ENCODE data around the gene VRTN.
A peak's percentile ranks its signal among the peaks of the same experiment; 100 is the strongest.

Gene VRTN

DNA sequence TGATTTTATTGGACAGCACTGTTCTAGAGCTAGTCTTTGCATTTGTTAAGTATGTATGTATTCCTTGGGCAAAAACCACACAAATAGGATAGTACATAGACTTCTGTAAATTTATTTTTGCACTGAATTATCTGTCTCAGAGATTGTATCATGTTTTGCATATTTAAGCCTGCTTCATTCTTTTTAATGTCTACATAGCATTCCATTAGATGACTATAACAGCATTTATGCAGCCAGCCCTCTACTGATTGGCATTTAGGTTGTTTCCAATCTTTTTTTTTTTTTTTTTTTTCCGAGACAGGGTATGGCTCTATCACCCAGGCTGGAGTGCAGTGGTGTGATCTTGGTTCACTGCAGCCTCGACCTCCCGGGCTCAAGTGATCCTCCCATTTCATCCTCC, 43.2 kb downstream of the VRTN start:
- ChIA-PET POLR2A (interaction anchor here (0.6 kb wide), 1 partner anchor 44 kb away, joined by 3 read pairs; no protein-coding TSS in a partner anchor), CTCF (no interaction called here)
- Histone ChIP-seq H3K9me3 (ENCODE audit: control extremely low read depth in 1 of 5, control insufficient read depth in 4 of 5, insufficient read depth in 2 of 5, low read depth in 1 of 5, low read length in 4 of 5) (no peaks in the 10 kb centered on the region), H3K36me3 (ENCODE audit: control insufficient read depth in 4 of 4, insufficient read depth in 4 of 4, low read length in 3 of 4) (no peaks in the 10 kb centered on the region), H3K4me3 (ENCODE audit: control insufficient read depth in 1 of 7, extremely low read depth in 1 of 7, insufficient read depth in 4 of 7, low read depth in 2 of 7, low read length in 6 of 7) (no peak overlapping the region), H3K27ac (ENCODE audit: insufficient read depth in 1 of 2, low read depth in 1 of 2, low read length in 2 of 2, poor library complexity in 1 of 2, severe bottlenecking in 2 of 2) (no peak overlapping the region), H3K4me1 (ENCODE audit: control extremely low read depth in 1 of 4, control insufficient read depth in 4 of 4, insufficient read depth in 4 of 4, low read length in 3 of 4) (no peaks in the 10 kb centered on the region), H3K27me3 (replicated peaks in 2 of 5; ENCODE audit: control insufficient read depth in 4 of 5, insufficient read depth in 5 of 5, low read length in 4 of 5) (peaks cover 0 to 7% (median 0%) of the 10 kb centered on the region in 5 experiments)
- WGBS (ENCODE audit: insufficient coverage): 100% methylated on average over 3 of the region's 3 CpGs
- no peak for DNase-seq

DNA sequence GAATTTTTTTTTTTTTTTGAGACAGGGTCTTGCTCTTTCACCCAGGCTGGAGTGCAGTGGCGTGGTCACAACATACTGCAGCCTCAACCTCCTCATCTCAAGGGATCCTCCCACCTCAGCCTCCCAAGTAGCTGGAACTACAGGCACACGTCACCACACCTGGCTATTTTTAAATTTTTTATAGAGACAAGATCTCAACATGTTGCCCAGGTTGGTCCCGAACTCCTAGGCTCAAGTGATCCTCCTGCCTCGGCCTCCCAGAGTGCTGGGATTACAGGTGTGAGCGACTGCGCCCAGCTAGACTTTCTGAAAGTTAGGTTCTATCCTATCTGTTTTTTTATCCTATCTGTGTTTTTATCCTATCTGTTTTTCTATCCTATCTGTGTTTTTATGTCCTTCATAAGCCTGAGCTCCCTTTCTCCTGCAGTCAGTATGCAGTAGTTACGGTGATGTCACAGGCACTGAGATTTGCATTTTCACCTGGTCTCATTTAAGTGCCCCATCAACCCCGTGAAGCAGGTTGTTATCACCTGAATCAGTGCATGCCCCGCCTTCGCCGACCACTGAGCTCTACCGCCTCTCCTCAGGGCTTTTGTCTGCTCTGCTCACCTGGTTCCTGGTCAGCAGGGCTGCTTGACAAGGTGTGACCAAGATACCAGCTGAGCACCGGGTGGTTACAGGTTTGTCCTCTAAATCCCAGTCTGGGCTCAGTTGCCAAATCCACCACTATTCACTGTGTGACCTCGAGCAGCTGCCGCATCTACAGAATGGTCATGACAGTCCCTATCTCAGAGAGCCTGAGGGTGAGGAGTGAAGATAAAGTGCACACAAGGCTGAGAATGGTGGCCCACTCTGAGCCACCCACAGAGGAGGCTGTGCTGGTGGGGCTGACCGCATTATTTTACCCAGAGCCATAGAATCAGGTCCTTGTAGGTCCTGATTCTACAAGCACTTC, 44.6 kb downstream of the VRTN start:
- H3K36me3 ChIP-seq (ENCODE audit: control insufficient read depth in 4 of 4, insufficient read depth in 4 of 4, low read length in 3 of 4): no peaks in the 10 kb centered on the region
- CTCF ChIA-PET: interaction anchor here (0.6 to 1.2 kb wide), 3 partner anchors 68 to 1011 kb away, joined by 3 read pairs; no protein-coding TSS in a partner anchor
- H3K9me3 ChIP-seq (ENCODE audit: control extremely low read depth in 1 of 5, control insufficient read depth in 4 of 5, insufficient read depth in 2 of 5, low read depth in 1 of 5, low read length in 4 of 5): no peaks in the 10 kb centered on the region
- H3K27ac ChIP-seq (ENCODE audit: insufficient read depth in 1 of 2, low read depth in 1 of 2, low read length in 2 of 2, poor library complexity in 1 of 2, severe bottlenecking in 2 of 2): no peak overlapping the region
- no peak for DNase-seq
- H3K27me3 ChIP-seq (replicated peaks in 2 of 5; ENCODE audit: control insufficient read depth in 4 of 5, insufficient read depth in 5 of 5, low read length in 4 of 5): peaks cover 0 to 11% (median 0%) of the 10 kb centered on the region in 5 experiments
- POLR2A ChIA-PET: no interaction called here
- H3K4me1 ChIP-seq (ENCODE audit: control extremely low read depth in 1 of 4, control insufficient read depth in 4 of 4, insufficient read depth in 4 of 4, low read length in 3 of 4): no peaks in the 10 kb centered on the region
- H3K4me3 ChIP-seq (ENCODE audit: control insufficient read depth in 1 of 7, extremely low read depth in 1 of 7, insufficient read depth in 4 of 7, low read depth in 2 of 7, low read length in 6 of 7): no peak overlapping the region
- 95% methylated on average over 16 of the region's 16 CpGs for WGBS (ENCODE audit: insufficient coverage)

DNA sequence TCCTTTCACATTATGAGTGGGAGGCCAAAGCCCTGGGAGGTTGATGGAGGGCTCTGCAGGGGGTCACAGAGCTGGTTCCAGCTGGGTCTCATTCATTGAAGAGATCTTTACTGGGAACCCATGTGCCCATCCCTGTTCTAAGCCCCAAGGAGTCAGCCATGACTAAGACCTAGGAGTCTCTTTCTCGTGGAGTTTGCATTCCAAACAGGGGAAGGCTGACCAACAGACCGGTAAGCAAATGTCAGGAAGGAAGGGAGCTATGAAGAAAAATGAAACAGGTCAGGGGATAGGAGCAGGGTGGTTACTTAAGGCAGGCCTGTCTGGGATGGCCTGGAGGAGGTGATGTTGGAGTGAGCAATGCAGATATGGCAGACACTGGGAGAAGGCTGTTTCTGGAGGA, 46.3 kb downstream of the VRTN start:
- no peaks in the 10 kb centered on the region for H3K4me1 ChIP-seq (ENCODE audit: control extremely low read depth in 1 of 4, control insufficient read depth in 4 of 4, insufficient read depth in 4 of 4, low read length in 3 of 4)
- no peaks in the 10 kb centered on the region for H3K36me3 ChIP-seq (ENCODE audit: control insufficient read depth in 4 of 4, insufficient read depth in 4 of 4, low read length in 3 of 4)
- H3K9me3 ChIP-seq (ENCODE audit: control extremely low read depth in 1 of 5, control insufficient read depth in 4 of 5, insufficient read depth in 2 of 5, low read depth in 1 of 5, low read length in 4 of 5): no peaks in the 10 kb centered on the region
- peaks cover 0 to 11% (median 0%) of the 10 kb centered on the region in 5 experiments for H3K27me3 ChIP-seq (replicated peaks in 2 of 5; ENCODE audit: control insufficient read depth in 4 of 5, insufficient read depth in 5 of 5, low read length in 4 of 5)
- WGBS (ENCODE audit: insufficient coverage): 95% methylated on average over 2 of the region's 2 CpGs
- H3K27ac ChIP-seq (ENCODE audit: insufficient read depth in 1 of 2, low read depth in 1 of 2, low read length in 2 of 2, poor library complexity in 1 of 2, severe bottlenecking in 2 of 2): no peak overlapping the region
- no peak for DNase-seq
- POLR2A ChIA-PET: no interaction called here
- H3K4me3 ChIP-seq (ENCODE audit: control insufficient read depth in 1 of 7, extremely low read depth in 1 of 7, insufficient read depth in 4 of 7, low read depth in 2 of 7, low read length in 6 of 7): no peak overlapping the region
- CTCF ChIA-PET: no interaction called here

DNA sequence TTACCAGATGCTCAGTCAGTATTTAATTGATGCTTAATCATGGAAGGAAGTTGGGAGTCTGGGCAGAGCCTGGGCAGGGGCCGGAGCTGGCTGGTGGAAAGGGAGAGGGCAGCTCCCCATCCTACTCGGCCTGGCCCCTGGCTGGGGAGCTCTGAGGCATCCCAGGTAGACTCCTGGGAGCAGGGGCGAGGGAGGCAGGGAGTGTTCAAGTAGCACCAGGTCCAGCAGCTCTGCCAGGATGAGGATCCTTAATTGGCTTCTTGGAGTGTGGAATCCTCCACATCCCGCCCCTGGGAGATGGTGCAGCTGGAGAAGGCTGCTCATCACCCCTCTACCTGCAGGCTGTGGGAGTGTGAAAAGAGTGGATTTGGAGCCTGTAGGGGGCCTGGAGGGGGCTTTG, 46.8 kb downstream of the VRTN start:
- Histone ChIP-seq H3K27ac (ENCODE audit: insufficient read depth in 1 of 2, low read depth in 1 of 2, low read length in 2 of 2, poor library complexity in 1 of 2, severe bottlenecking in 2 of 2) (no peak overlapping the region), H3K36me3 (ENCODE audit: control insufficient read depth in 4 of 4, insufficient read depth in 4 of 4, low read length in 3 of 4) (no peaks in the 10 kb centered on the region), H3K4me3 (ENCODE audit: control insufficient read depth in 1 of 7, extremely low read depth in 1 of 7, insufficient read depth in 4 of 7, low read depth in 2 of 7, low read length in 6 of 7) (no peak overlapping the region), H3K9me3 (ENCODE audit: control extremely low read depth in 1 of 5, control insufficient read depth in 4 of 5, insufficient read depth in 2 of 5, low read depth in 1 of 5, low read length in 4 of 5) (no peaks in the 10 kb centered on the region), H3K27me3 (replicated peaks in 2 of 5; ENCODE audit: control insufficient read depth in 4 of 5, insufficient read depth in 5 of 5, low read length in 4 of 5) (peaks cover 0 to 11% (median 0%) of the 10 kb centered on the region in 5 experiments), H3K4me1 (ENCODE audit: control extremely low read depth in 1 of 4, control insufficient read depth in 4 of 4, insufficient read depth in 4 of 4, low read length in 3 of 4) (no peaks in the 10 kb centered on the region)
- 92% methylated on average over 3 of the region's 4 CpGs for WGBS (ENCODE audit: insufficient coverage)
- ChIA-PET POLR2A (no interaction called here), CTCF (no interaction called here)
- DNase-seq: no peak

DNA sequence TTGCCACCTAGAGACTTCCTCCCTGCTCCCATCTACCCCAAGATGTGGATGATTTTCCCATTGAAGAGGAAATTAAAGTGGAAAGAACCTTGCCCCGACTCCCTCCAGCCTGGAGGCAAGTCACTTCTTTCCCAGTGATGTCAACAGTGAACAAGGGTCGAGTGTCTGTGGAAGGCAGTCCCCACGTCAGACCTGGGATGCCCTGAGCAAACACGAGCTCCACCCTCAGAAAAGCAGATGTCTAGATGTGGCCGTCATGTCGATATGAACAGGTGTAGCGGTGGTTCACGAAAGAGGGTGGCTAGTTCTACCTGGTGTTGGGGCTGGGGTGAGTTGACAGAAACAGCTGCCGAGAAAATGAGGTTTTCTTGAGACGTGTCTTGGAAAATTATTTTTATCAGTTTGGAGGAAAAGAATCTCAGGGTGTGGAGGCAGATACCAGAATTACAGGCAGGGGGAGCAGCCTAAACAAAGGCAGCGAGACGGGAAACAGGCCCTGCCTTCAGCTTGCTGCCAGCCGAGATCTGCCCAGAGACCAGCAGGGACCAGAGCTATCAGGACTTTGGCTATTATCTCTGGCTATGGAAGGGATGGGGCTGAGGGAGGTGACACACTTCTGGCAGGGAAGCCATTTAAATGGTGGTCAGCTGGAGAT, 51.9 kb downstream of the VRTN start:
- ChIA-PET CTCF (interaction anchor here (2.0 kb wide), 1 partner anchor 10 kb away, joined by 7 read pairs; no protein-coding TSS in a partner anchor), POLR2A (no interaction called here)
- Histone ChIP-seq H3K4me1 (ENCODE audit: control extremely low read depth in 1 of 4, control insufficient read depth in 4 of 4, insufficient read depth in 4 of 4, low read length in 3 of 4) (peaks cover 0 to 22% (median 21%) of the 10 kb centered on the region in 4 experiments), H3K36me3 (ENCODE audit: control insufficient read depth in 4 of 4, insufficient read depth in 4 of 4, low read length in 3 of 4) (no peaks in the 10 kb centered on the region), H3K4me3 (ENCODE audit: control insufficient read depth in 1 of 7, extremely low read depth in 1 of 7, insufficient read depth in 4 of 7, low read depth in 2 of 7, low read length in 6 of 7) (no peak overlapping the region), H3K9me3 (ENCODE audit: control extremely low read depth in 1 of 5, control insufficient read depth in 4 of 5, insufficient read depth in 2 of 5, low read depth in 1 of 5, low read length in 4 of 5) (no peaks in the 10 kb centered on the region), H3K27me3 (replicated peaks in 2 of 5; ENCODE audit: control insufficient read depth in 4 of 5, insufficient read depth in 5 of 5, low read length in 4 of 5) (peaks cover 0 to 7% (median 0%) of the 10 kb centered on the region in 5 experiments), H3K27ac (ENCODE audit: insufficient read depth in 1 of 2, low read depth in 1 of 2, low read length in 2 of 2, poor library complexity in 1 of 2, severe bottlenecking in 2 of 2) (no peak overlapping the region)
- WGBS (ENCODE audit: insufficient coverage): 72% methylated on average over 13 of the region's 13 CpGs
- peak; percentile 22 to 61 (median 49) for DNase-seq

DNA sequence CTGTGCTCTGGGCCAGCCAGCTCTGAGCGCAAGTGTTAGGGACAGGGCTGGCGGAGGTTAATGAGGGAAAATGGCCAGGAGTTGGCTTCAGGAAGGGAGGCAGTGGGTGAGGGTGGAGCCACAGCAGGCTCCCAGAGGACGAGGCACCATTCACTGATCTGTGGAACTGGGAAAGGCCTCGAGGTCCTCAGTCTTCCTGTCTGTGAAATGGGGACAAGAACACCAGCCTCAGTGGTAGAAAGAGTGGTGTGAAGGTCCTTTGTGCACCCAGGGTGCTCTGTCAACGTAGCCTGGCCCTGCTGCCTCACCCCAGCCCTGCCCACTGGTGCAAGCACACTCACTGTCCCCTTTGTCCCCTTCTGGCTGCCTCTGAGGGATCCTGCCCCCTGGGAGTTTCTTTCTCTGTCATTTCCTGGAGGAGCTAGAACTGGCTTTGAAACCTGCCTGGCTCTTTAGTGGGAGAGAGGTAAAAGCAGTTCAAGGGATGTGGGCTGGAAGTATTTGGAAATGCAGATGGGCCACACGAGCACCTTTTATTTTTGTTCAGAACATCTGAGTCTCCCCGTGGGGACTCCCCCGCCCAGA, 52.7 kb downstream of the VRTN start:
- POLR2A ChIA-PET: no interaction called here
- WGBS (ENCODE audit: insufficient coverage): 47% methylated on average over 5 of the region's 8 CpGs

More for the DNA sequence above, 52.7 kb downstream of the VRTN start:
- H3K27me3 ChIP-seq (replicated peaks in 2 of 5; ENCODE audit: control insufficient read depth in 4 of 5, insufficient read depth in 5 of 5, low read length in 4 of 5): peaks cover 0 to 4% (median 0%) of the 10 kb centered on the region in 5 experiments
- H3K4me3 ChIP-seq (ENCODE audit: control insufficient read depth in 1 of 7, extremely low read depth in 1 of 7, insufficient read depth in 4 of 7, low read depth in 2 of 7, low read length in 6 of 7): peak overlapping the region in 2 of 7 experiments; percentile 52 to 54
- H3K4me1 ChIP-seq (ENCODE audit: control extremely low read depth in 1 of 4, control insufficient read depth in 4 of 4, insufficient read depth in 4 of 4, low read length in 3 of 4): peaks cover 0 to 22% (median 21%) of the 10 kb centered on the region in 4 experiments
- no peak overlapping the region for H3K27ac ChIP-seq (ENCODE audit: insufficient read depth in 1 of 2, low read depth in 1 of 2, low read length in 2 of 2, poor library complexity in 1 of 2, severe bottlenecking in 2 of 2)
- H3K9me3 ChIP-seq (ENCODE audit: control extremely low read depth in 1 of 5, control insufficient read depth in 4 of 5, insufficient read depth in 2 of 5, low read depth in 1 of 5, low read length in 4 of 5): no peaks in the 10 kb centered on the region
- H3K36me3 ChIP-seq (ENCODE audit: control insufficient read depth in 4 of 4, insufficient read depth in 4 of 4, low read length in 3 of 4): no peaks in the 10 kb centered on the region
- CTCF ChIA-PET: no interaction called here
- DNase-seq: no peak
